Activated T-helper 1 cell treated with anti-CD3 and anti-CD28 coated beads, Interleukin-2, amount 50 U/mL, for 16 hours (primary cell): ENCODE data around the gene CFAP92.
A peak's percentile ranks its signal among the peaks of the same experiment; 100 is the strongest.
"Not testable (repeated sequence)": the region's sequence is repeated elsewhere in the genome, so short reads cannot be mapped to it uniquely, and the experiment has no call there.

Experiments
- DNase-seq, 2 donors: peaks; one replicate each; pipeline ENCODE4 v3.0.0-alpha.2; 2020; ENCODE audit warnings: low read depth in 1 of 2, low spot score in 1 of 2

CFAP92 gene

GRCh38 chr3:128906031-128906803, 87.7 kb downstream of the CFAP92 start:
- no peak for DNase-seq

- DNase-seq = no peak
Observed at GRCh38 chr3:128903501-128903900, 90.4 kb downstream of the CFAP92 start.

GRCh38 chr3:128902426-128902825, 91.5 kb downstream of the CFAP92 start:
- no peak for DNase-seq

- DNase-seq = no peak
Observed at GRCh38 chr3:128895843-128896697, 97.8 kb downstream of the CFAP92 start.

GRCh38 chr3:128889139-128889894, 104.6 kb downstream of the CFAP92 start:
- DNase-seq = no peak

- no peak for DNase-seq
Observed at GRCh38 chr3:128884992-128885391, 108.9 kb downstream of the CFAP92 start.

GRCh38 chr3:128882719-128883118, 111.2 kb downstream of the CFAP92 start:
- no peak for DNase-seq

- no peak for DNase-seq
Observed at GRCh38 chr3:128881576-128881975, 112.3 kb downstream of the CFAP92 start.

GRCh38 chr3:128880455-128880854, 113.4 kb downstream of the CFAP92 start:
- DNase-seq = not testable (repeated sequence)

GRCh38 chr3:128879991-128880390, 113.9 kb downstream of the CFAP92 start:
- DNase-seq = no peak

- DNase-seq = peak; percentile 94 to 96
Observed at GRCh38 chr3:128879125-128879969, 114.5 kb downstream of the CFAP92 start, which contains the start of gene ACAD9. Gene ACAD9, plus strand, starts transcription at chr3:128879620. Its CDS starts 72 bp downstream, at chr3:128879692.

- DNase-seq = no peak
Observed at GRCh38 chr3:128878556-128879124, 115.2 kb downstream of the CFAP92 start.

- DNase-seq = no peak
Observed at GRCh38 chr3:128878011-128878457, 115.8 kb downstream of the CFAP92 start.

- DNase-seq = peak; percentile 26 to 35
Observed at GRCh38 chr3:128875556-128876120, 118.2 kb downstream of the CFAP92 start.

- no peak for DNase-seq
Observed at GRCh38 chr3:128874481-128875180, 119.2 kb downstream of the CFAP92 start.

- no peak for DNase-seq
Observed at GRCh38 chr3:128873244-128874022, 120.4 kb downstream of the CFAP92 start.

GRCh38 chr3:128872744-128873143, 121.1 kb downstream of the CFAP92 start:
- no peak for DNase-seq

GRCh38 chr3:128872282-128872681, 121.6 kb downstream of the CFAP92 start:
- no peak for DNase-seq
